Activated CD4-positive, alpha-beta T cell treated with anti-CD3 and anti-CD28 coated beads, Interleukin-2, Interleukin-4, amounts not matched to agents 100 ng/mL and 50 ng/mL, durations not matched to agents 16 hours and 8 hours (primary cell): ENCODE measurements around the gene STOML3.

Source experiments
- DNase-seq: peaks from one replicate; pipeline ENCODE4 v3.0.0-alpha.2; 2020; ENCODE audit warnings: low spot score

The STOML3 gene

DNA sequence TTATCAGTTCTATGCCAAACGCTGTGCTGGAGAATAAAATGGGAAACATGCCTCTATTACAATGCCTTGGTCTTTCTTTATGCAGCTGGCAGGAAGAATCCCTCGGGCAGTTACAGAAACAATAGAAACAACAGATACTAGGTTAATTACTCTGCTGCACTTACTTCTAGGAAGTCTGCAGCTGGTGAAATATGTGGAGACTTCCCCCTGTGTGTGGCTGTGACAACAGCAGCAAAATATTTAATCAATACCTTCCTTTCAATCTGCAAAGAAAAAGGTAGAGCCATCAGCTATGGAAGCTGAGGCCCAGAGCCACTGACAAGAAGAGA is 9.9 kb downstream of the STOML3 start:
- no peak for DNase-seq

DNA sequence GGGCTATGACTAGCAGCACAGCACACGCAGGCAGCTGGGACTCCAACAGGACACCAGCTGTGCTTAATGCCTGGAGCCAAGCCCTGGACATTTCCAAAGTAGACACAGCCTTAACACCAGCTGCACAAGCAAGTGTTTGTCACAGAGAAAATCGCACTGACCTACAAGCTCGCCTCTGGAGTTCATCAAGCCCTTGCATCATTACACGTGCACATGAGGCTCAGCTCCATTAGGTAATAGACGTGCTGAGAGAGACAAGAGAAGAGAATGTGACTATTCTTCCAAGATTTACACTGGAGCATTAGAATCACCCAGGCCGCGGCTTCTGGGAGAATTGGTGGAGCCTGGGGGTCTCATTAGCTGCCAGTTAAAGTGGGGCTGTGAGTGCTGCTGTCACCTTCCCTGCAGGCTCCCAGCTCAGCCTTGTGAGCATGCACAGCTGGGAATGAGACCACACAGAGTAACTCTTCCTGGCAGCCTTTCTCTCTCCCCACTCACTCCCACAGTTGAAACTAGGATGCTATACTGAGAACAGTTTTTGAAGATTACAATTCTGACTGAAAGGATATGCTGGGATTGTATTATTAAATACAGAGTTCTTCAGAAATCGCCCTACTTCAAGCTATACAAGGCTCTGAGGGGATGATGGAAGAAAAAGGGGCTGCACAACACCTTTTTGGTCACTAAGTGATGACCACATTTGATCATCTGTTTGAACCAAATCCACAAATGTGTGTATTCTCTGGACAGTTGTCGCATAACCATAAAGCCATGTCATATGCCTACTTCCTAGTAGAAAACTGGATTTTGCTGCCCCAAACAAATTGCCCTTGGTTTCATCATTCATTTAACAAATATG is 10.5 kb downstream of the STOML3 start:
- no peak for DNase-seq

DNA sequence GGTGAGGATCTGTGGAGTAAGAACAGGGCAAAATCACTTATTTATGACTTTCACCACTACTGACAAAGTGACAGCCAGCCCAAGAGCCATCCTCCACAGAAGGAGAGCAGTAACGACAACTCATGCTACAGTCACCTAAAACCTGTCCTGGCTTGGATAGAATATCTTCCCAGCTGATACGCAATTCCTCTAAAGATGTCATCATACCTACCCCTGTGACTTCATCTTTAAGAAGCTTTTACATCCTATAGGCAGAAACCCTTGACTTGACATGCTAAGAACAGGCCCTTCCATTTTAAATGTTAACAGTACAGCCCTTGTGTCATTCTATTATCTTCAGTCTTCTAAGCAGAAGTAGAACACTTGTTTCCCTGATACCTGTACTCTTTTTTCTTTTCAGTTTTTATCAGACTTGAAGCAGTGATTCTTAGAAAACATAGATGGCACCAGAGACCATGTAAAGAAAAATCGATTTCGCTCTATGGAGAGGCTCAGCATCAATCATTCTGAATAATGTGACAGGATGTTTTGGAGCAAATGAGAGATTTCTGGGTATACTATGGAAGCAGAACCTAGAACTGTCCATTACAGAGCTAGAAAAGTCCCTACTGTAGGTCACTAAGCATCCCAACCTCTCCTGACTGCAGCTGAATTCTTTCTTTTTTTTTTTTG is 20.1 kb downstream of the STOML3 start:
- DNase-seq, result no peak

DNA sequence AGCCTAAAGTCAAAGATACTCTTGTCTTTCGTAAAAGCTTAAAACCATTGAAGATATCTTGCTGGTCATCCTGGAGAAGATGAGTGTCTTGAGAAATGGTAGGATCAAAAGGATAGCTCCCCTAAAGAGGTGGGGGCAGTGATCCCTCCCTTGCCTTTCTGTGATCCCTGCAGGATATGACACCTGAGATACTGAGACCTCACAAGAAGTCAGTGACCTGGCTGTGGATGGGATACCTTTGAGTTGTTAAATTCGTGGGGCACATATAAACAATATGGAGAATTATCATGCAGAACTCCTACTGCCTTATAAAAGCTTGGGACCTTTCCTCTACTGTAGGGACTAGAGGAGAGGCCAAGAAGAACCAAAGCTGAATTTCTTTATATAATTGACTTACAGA is 21.4 kb downstream of the STOML3 start:
- no peak for DNase-seq

DNA sequence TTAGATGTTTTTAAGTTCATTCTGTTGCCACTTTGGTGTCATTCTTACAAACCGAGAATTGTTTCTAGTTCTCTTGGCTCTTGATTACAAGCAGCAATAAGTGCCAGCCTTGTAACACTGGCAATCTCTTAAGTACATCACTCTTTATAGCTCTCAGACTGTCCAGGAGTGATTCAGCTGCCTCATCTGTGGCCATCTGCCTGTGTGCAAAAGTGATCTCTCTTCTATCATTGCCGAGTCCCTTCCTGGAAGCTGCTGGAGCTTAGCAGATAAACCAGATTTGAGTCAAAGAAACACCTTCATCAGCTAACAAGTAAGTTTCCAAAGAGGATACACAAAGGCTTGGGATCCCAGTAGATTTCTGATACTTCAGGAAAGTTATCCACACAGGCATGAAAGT is 23.2 kb downstream of the STOML3 start:
- DNase-seq, result no peak

DNA sequence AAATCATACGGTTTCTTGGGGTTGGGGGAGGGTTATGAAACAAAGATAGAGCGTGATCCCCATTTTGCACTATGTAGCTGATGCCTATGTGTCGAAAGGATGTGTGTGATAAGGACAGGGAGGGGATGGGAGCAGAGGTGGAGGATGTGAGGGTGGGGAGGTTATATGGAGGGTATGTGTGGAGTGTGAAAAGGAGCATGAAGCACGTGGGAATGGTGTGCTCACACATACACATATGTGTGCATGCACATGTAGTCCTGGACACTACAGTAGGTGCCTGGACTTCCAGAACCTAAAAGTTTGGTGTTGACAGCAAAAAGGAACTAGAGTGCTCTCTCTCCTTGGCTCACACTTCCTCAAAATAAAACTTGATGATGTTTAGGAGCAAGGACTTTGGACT is 25.4 kb downstream of the STOML3 start:
- no peak for DNase-seq

DNA sequence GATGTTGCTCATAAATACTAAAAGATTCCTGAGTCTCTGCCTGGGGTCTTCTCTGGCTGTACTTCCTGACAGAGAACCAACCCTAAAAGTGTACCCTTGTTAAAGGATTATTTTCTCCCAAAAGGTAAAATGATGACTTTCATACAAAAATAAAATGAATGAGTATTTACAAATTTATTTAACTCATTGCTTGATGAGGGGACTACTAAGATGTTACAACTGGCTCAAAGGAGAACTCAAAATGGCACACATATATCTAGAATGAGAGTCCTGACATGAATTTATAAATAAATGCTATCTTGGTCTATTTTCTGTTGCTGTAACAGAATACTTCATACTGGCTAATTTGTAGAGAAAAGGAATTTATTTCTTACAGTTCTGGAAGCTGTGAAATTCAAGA is 30.5 kb downstream of the STOML3 start:
- no peak for DNase-seq

DNA sequence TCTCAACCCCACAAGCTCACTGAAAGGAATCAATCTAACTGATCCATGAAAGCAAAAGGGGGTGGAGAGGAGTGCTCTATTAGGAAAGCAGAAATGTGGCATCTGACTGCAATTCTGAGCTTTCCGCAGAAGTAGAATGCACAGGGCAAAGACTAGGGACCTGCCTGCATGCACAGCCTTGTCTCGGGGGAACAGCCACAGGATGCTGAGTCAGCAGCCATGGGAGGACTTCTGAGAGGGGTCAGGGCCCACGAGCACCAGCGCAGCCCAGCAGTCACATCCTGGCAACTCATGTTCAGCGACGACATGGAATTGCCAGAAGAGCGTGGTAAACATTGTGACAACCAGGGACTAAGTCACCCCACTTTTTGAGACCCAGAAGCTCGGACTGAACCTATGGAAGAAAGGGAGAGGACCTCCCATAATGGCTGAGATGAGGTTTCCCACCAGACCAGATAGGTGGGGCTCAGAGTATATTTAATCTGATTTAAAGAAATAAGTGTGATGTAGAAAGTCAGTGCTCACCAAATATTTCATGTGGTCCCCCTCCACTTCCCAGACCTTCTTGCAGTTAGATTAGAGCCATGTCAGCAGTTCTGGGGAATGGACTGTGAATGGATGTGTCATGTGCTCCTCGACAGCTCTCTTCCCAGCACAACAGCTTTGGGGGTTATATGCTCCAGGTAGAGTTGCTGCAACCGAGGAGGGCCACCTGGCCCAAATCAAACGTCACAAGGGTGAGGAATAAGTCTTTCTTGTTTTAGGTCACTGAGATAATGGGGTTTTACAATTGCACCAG is 32.6 kb downstream of the STOML3 start:
- no peak for DNase-seq

DNA sequence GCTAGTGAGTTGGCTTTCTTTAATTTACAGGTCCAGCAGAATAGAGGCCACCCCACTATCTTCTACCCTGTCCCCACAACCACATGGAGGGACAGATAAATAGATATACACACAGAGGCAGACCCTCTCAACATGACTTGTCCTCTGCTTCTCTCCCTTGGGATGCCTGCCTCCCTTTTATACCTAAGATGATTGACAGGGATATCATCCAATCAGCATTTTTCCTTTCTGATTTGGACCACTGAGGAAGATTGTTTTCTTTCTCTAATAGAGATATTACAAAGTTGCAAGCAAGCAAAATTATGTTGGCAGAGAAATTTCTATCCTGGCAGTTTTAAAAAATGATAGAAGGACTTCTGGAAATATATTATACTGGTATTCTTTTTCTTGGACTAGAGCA is 35.8 kb downstream of the STOML3 start:
- no peak for DNase-seq

DNA sequence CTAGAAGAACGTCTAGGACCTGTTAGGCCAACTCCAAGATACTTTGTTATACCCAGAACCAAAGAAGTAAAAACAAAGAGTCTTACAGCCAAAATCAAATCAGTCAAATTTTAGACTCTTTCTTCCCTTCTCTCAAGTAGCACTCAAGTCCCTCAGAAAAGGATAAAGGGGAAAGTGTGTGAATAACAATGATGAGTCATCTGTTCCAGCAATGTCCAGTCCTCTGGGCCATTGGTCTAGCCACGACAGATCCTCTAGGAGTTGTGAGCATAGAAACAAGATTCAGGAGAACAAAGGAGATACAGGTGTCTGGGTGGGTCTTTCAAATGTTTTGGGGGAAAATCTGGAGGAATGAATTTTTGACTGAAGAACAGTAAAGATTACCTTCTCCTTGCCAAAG is 36.3 kb downstream of the STOML3 start:
- no peak for DNase-seq

DNA sequence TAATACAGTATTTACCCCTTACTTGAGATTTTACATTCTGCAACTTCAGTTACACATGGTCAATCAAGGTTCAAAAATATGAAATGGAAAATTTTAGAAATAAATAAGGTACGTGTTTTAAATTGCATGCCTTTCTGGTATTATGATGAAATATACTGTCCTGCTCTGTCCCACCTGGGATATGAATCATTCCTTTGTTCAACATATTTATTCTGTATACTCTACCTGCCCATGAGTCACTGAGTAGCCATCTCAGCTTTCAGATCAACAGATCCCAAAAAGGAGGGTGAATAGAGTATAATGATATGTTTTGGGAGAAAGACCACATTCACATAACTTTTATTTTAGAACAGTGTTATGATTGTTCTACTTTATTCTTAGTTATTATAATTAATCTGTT is 37.8 kb downstream of the STOML3 start:
- DNase-seq, result no peak

DNA sequence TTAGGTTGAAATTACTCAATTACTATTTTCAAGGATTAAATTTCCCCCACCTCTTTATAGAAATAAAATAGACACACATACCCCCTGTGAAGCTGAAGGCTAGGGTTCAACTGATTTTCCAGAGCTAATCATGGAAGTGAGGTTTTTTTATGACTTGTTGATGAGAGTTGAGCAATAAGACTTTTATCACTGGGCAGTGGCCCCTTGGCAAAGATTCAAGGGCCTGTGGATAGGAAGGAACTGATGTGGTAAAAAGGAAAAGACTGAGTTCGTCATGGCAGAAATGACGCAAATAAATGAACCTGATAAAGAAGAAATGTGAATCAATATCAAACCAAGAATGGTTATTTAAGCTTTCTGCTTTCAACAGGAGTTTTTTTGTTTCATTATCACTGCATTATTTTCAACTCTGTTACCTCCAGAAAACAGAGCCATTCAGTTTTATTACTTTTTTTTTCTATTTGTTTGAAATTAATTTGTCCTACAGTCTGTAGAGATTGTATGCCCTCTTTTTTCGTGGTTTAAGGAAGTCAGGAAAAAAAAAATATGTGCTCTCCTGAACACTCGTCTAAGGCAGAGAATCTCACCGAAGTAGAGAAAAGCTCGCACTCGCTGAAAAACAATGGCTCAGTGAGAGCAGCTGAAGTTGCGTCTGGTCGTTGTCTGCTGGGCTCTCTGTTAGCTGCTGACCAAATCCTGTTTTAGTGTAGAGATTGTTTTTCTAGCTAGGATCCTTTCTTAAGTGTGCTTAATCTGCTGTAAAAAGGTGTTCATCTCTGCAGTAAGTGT is 38.9 kb downstream of the STOML3 start:
- no peak for DNase-seq

DNA sequence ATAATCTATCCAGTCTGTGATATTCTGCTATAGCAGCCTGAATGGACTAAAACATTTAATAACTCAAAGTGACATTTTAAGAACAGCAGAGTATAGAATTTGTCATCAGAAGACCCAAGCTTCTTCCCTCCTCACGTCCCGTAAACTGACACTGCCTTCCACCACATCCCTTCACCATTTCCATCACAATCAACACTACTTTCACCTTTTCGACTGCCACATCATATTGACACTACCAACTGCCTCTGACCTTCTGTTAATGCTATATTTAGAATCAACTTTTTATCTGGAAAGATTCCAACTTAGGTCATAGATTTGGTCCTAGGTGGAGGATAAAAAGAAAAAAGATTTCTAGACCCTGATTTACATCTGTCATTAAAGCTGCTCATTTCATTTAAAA is 39.6 kb downstream of the STOML3 start:
- DNase-seq, result no peak

DNA sequence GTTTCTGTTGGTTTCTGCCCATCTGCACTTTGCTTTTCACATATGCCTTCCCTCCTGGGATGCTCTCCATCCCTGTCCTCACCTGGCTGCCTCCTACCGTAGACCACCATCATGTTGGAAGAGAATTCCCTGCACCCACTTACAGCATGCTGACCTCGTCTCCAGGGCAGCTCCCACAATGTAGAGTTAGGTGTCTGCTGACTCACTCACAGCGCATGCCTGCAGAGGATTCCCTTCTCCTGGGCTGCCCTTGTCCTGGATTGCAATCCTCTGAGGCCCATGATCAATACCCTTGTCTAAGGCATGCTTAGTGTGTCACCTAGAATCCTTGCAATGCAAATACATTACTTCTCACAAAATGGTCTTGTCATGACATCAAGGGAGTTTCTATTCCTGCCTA is 43.6 kb downstream of the STOML3 start:
- DNase-seq, result no peak

DNA sequence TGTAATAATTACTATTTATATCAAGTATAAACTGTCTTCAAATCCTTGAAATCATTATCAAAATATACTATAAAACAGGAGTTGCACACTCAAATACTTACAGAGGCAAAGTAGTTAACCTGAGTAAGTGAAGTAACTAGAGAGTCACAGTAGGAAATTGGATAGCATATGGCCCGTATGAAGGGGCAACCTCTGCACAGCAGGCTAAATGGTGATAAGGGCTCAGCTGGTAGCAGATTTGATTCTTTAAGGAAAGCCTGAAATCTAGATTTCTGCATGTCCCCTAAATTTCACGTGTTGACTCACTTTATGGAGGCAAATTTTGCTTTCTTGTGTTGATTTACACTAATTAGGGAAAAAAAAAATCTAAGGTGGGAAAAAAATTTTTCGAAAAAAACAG is 46.4 kb downstream of the STOML3 start:
- no peak for DNase-seq

DNA sequence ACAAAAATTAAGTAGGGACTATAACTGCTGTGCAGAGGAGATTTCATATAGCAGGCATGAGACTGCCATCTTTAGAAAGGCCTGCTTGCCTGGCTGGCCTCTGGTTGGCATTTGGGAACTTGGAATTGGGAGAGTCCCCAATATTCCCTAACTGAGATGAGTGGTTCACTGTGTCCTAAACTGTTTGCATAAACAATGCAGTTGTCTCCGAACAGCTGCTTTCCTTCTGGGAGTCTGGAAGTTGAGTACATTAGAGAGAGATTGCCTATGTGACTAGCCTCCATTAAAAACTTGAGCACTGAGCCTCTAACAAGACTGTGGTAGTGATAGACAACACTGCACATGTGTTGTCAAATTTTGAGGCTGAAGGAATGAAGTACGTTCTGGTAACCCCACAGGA is 47.4 kb downstream of the STOML3 start:
- DNase-seq, result no peak

DNA sequence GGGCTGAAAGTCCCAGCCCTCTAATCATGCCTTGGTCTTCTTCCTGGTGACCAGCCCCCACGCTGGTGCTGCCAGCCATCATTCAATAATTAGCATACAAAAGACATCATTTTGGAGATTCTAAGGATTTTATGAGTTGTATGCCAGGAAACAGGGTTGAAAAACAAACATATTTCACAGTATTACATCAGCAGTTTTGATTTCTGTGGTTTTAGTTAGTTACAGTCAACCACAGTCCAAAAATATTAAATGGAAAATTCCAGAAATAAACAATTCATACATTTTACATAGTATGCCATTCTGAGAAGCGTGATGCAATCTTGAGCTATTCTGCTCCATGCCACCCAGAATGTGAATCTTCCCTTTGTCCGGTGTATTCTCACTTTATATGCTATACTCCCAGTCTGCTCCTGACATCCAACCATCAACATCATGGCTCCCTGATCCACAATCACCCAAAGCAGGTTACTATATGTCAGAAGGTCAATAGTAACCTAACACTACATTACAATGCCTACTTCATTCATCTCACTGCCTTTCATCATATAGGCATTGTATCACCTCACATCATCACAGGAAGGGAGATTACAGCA is 49.2 kb downstream of the STOML3 start:
- no peak for DNase-seq

DNA sequence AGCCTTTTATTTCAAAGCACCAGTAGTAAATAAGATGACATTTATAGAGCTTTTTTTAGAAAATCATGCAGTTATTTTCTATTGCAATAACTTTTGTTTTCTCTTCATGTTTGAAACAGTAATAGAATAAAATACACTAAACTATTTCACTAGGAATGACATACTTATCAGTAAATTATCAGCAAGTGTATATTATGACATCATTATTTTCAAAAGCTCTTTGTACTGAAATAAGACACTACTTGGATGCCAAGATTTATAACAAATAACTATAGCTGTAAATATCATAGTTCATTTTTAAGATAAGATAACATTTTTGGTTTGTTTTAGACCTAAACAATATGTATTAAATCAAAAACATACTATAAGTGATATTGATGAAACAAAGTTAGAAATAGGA is 56.8 kb downstream of the STOML3 start:
- DNase-seq, result no peak

DNA sequence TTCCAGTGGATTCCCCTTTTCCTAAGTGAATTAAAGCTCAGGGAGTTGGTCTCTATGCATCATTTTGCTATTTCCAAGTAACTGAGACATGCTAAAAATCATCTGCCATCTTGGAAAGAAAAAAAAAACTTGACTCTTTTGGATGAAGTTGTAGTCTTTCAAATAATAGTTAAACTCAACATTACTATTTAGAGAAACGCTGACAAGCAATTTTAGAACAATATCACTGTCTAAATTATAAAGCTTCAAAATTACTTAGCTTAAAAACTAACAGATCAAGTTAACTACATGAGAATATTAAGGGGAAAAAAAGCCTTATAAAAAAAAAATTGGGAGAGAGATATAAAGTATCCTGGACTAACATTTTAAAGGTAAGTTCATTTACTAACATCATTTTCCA is 68.5 kb downstream of the STOML3 start:
- DNase-seq, result no peak

DNA sequence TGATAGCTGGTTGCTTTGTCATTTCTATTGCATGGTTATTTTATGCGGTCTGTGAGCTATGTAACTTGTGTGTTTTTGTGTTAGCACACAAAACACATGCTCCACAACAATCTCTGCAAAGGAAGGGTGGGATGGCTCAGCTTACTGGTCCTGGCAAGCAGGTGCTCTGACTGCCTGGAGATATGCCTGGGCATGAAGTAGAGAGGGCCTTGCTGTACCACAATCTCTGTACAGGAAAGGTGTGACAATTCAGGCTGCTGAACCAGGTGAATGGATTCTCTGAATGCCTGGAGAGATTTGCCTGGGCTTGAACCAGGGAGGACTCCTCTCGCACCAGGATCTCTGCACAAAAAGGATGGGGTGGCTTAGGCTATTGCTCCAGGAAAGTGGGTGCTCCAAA is 69.5 kb downstream of the STOML3 start:
- DNase-seq, result no peak
